T47D (cell line): Measurements from ENCODE around the gene HPSE2.

Source experiments
- DNase-seq, 2 experiments: peaks; one replicate each; pipeline versions ENCODE4 v3.0.0 to v3.0.0-alpha.2; 2011 to 2012; ENCODE audit warnings: low read depth in 1 of 2, low spot score in 1 of 2
- JUND ChIP-seq: IDR thresholded peaks from 2 replicates; pipeline ENCODE4 v1.6.1; 2012; ENCODE audit warnings: low read depth
- in situ Hi-C: cut with HindIII; loops from 2 replicates; pipeline ENCODE4 v1.10.0; 2016; ENCODE audit warnings: low sequenced_read_pairs, low pct_unique_long_range_greater_than_20kb

HPSE2 gene

GRCh38 chr10:98446661-98447221 is 788.9 kb downstream of the HPSE2 start, which contains the start of gene HPS1:
Gene HPS1 (minus strand): TSS chr10:98446935. CDS start chr10:98443240, 3,695 bp downstream.
- in situ Hi-C loops, result no loop called here
- TF ChIP-seq JUND, result no peak

GRCh38 chr10:98446151-98446660 is 789.4 kb downstream of the HPSE2 start:
- in situ Hi-C loops, result no loop called here
- no peak for DNase-seq
- TF ChIP-seq JUND, result no peak

More at GRCh38 chr10:98446661-98447221, 788.9 kb downstream of the HPSE2 start, which contains the start of gene HPS1:
- DNase-seq, result peak; percentile 81 to 83

GRCh38 chr10:98445200-98445812 is 790.3 kb downstream of the HPSE2 start:
- no peak for DNase-seq
- no peak for TF ChIP-seq JUND
- in situ Hi-C loops, result no loop called here

GRCh38 chr10:98444314-98445006 is 791.2 kb downstream of the HPSE2 start:
- in situ Hi-C loops, result no loop called here
- no peak for DNase-seq
- TF ChIP-seq JUND, result no peak

GRCh38 chr10:98438715-98439114 is 796.9 kb downstream of the HPSE2 start:
- DNase-seq, result no peak
- in situ Hi-C loops, result no loop called here
- no peak for TF ChIP-seq JUND

- no peak for TF ChIP-seq JUND
- no peak for DNase-seq
- in situ Hi-C loops, result no loop called here
Observed at GRCh38 chr10:98436704-98437103, 798.9 kb downstream of the HPSE2 start.

- in situ Hi-C loops, result no loop called here
- DNase-seq, result no peak
- TF ChIP-seq JUND, result no peak
Observed at GRCh38 chr10:98435178-98435577, 800.5 kb downstream of the HPSE2 start.

- no peak for TF ChIP-seq JUND
- DNase-seq, result no peak
- in situ Hi-C loops, result no loop called here
Observed at GRCh38 chr10:98433881-98434732, 801.5 kb downstream of the HPSE2 start.

GRCh38 chr10:98433371-98433770 is 802.3 kb downstream of the HPSE2 start:
- no peak for DNase-seq
- no peak for TF ChIP-seq JUND
- in situ Hi-C loops, result no loop called here

- no peak for DNase-seq
- no peak for TF ChIP-seq JUND
- in situ Hi-C loops, result no loop called here
Observed at GRCh38 chr10:98432330-98432729, 803.3 kb downstream of the HPSE2 start.

GRCh38 chr10:98431016-98431415 is 804.6 kb downstream of the HPSE2 start:
- TF ChIP-seq JUND, result no peak
- DNase-seq, result no peak
- in situ Hi-C loops, result no loop called here

- in situ Hi-C loops, result no loop called here
- TF ChIP-seq JUND, result no peak
- DNase-seq, result no peak
Observed at GRCh38 chr10:98430427-98430826, 805.2 kb downstream of the HPSE2 start.
